GM23248 (cell line): ENCODE results near the gene TIGIT. TPM values are rescaled to one million over a fixed set of nuclear protein-coding genes. Genes with fewer than 3 reads are reported as not detected.

Experiments
- DNase-seq: peaks from one replicate; pipeline ENCODE4 v3.0.0-alpha.2; 2015
- H2AFZ ChIP-seq: fragments of 200-600 bp; sonication (generic); 2 replicates; pipeline ENCODE4 v1.6.1; 2016; ENCODE audit warnings: antibody characterized with exemption
- H3F3A ChIP-seq: fragments of 200-600 bp; sonication (generic); 2 replicates; pipeline ENCODE4 v1.6.1; 2016; ENCODE audit warnings: mild to moderate bottlenecking, antibody characterized with exemption, mixed run types; ENCODE audit not compliant: insufficient read depth
- H3K27ac ChIP-seq: fragments of 200-600 bp; sonication (generic); 2 replicates; pipeline ENCODE4 v1.5.1; 2016; ENCODE audit warnings: mild to moderate bottlenecking
- H3K27me3 ChIP-seq: fragments of 200-600 bp; sonication (generic); replicated peaks from 2 replicates; pipeline ENCODE4 v1.6.1; 2016; ENCODE audit warnings: mild to moderate bottlenecking; ENCODE audit not compliant: insufficient read depth
- H3K36me3 ChIP-seq: fragments of 200-600 bp; sonication (generic); 2 replicates; pipeline ENCODE4 v1.6.1; 2016; ENCODE audit warnings: low read depth, mild to moderate bottlenecking
- H3K4me1 ChIP-seq: fragments of 200-600 bp; sonication (generic); 2 replicates; pipeline ENCODE4 v1.6.1; 2016; ENCODE audit warnings: mild to moderate bottlenecking; ENCODE audit not compliant: insufficient read depth
- H3K4me2 ChIP-seq: fragments of 200-600 bp; sonication (generic); one replicate; pipeline ENCODE4 v1.6.1; 2016; ENCODE audit warnings: mild to moderate bottlenecking; ENCODE audit not compliant: unreplicated experiment
- H3K4me3 ChIP-seq: fragments of 200-600 bp; sonication (generic); 2 replicates; pipeline ENCODE4 v1.5.1; 2016; ENCODE audit warnings: mild to moderate bottlenecking
- H3K79me2 ChIP-seq: fragments of 200-600 bp; sonication (generic); 2 replicates; pipeline ENCODE4 v1.6.1; 2016; ENCODE audit warnings: mild to moderate bottlenecking; ENCODE audit not compliant: insufficient read depth
- H3K9ac ChIP-seq: fragments of 200-600 bp; sonication (generic); 2 replicates; pipeline ENCODE4 v1.6.1; 2016; ENCODE audit warnings: mild to moderate bottlenecking
- H3K9me2 ChIP-seq: fragments of 200-600 bp; sonication (generic); 2 replicates; pipeline ENCODE4 v1.6.1; 2016; ENCODE audit warnings: mixed run types, mild to moderate bottlenecking, moderate library complexity; ENCODE audit not compliant: insufficient read depth
- H3K9me3 ChIP-seq: fragments of 200-600 bp; sonication (generic); one replicate; pipeline ENCODE4 v1.6.1; 2017; ENCODE audit warnings: low read depth
- H4K20me1 ChIP-seq: fragments of 200-600 bp; sonication (generic); 2 replicates; pipeline ENCODE4 v1.6.0; 2016; ENCODE audit not compliant: insufficient read depth
- EZH2 ChIP-seq: fragments of 200-600 bp; sonication (generic); IDR thresholded peaks from 2 replicates; pipeline ENCODE4 v1.6.1; 2018; ENCODE audit warnings: antibody characterized with exemption, mild to moderate bottlenecking; ENCODE audit not compliant: insufficient read depth, poor library complexity, severe bottlenecking
- EZH2phosphoT487 ChIP-seq: fragments of 200-600 bp; sonication (generic); IDR thresholded peaks from 2 replicates; pipeline ENCODE4 v1.6.1; 2018; ENCODE audit warnings: antibody characterized with exemption, moderate library complexity, mild to moderate bottlenecking, low read depth; ENCODE audit not compliant: insufficient read depth
- WGBS, 2 experiments: methylation state at CpG; one replicate each; pipeline ENCODE4 v1.1.6; 2015 to 2017; ENCODE audit warnings: low lambda C conversion rate in 2 of 2, low coverage in 1 of 2; ENCODE audit errors: missing lambda C conversion rate in 2 of 2; 5-methylcytosine and 5-hydroxymethylcytosine counted together
- in situ Hi-C: fragments of 300-500 bp; cut with MboI; formaldehyde crosslinking; loops from 2 replicates; pipeline ENCODE4 v1.15.0; 2020
- polyA plus RNA-seq: library from polyadenylated mRNA; unstranded; fragments of >200 nt; fragmentation: Nextera tagmentation; extraction: Ambion mirVana; gene quantifications from 2 replicates; pipeline ENCODE4 v1.2.1, GENCODE V29; 2016
- total RNA-seq: library from RNA; depleted of rRNA; stranded (reverse); fragments of >200 nt; shearing (Covaris generic); gene quantifications from 2 replicates; pipeline ENCODE4 v1.2.3, GENCODE V29; 2014

The TIGIT gene
- total and polyA plus RNA-seq, 2 experiments from 2014 or later: not detected

GRCh38 chr3:114313426-114313825 lies 19.6 kb downstream of the TIGIT start:
- no peaks in the 10 kb centered on the region for H4K20me1 ChIP-seq
- no peaks in the 10 kb centered on the region for H3K79me2 ChIP-seq
- H2AFZ ChIP-seq: no peak overlapping the region
- no peaks in the 10 kb centered on the region for H3K9me3 ChIP-seq
- H3K36me3 ChIP-seq: no peaks in the 10 kb centered on the region
- in situ Hi-C loops: no loop called here
- 96 to 100% methylated on average over 2 of the region's 2 CpGs for WGBS, 2 experiments
- no peak overlapping the region for H3K9ac ChIP-seq
- H3F3A ChIP-seq: no peaks in the 10 kb centered on the region
- no peak overlapping the region for H3K27ac ChIP-seq
- TF ChIP-seq EZH2phosphoT487 (no peak), EZH2 (no peak)
- H3K4me2 ChIP-seq: no peak overlapping the region
- no peaks in the 10 kb centered on the region for H3K9me2 ChIP-seq
- H3K27me3 ChIP-seq: no peaks in the 10 kb centered on the region
- H3K4me1 ChIP-seq: no peaks in the 10 kb centered on the region
- DNase-seq: no peak
- no peak overlapping the region for H3K4me3 ChIP-seq

GRCh38 chr3:114314282-114314681 lies 20.5 kb downstream of the TIGIT start:
- no peaks in the 10 kb centered on the region for H3K9me2 ChIP-seq
- no peak overlapping the region for H3K9ac ChIP-seq
- no peak overlapping the region for H3K4me3 ChIP-seq
- H3K27ac ChIP-seq: no peak overlapping the region
- H3F3A ChIP-seq: no peaks in the 10 kb centered on the region
- H3K4me2 ChIP-seq: no peak overlapping the region
- no peaks in the 10 kb centered on the region for H3K79me2 ChIP-seq
- WGBS, 2 experiments: 91 to 95% methylated on average over 2 of the region's 2 CpGs
- no peaks in the 10 kb centered on the region for H3K36me3 ChIP-seq
- H3K27me3 ChIP-seq: no peaks in the 10 kb centered on the region
- in situ Hi-C loops: no loop called here
- H4K20me1 ChIP-seq: no peaks in the 10 kb centered on the region
- H3K9me3 ChIP-seq: no peaks in the 10 kb centered on the region
- no peaks in the 10 kb centered on the region for H3K4me1 ChIP-seq
- DNase-seq: no peak
- no peak for TF ChIP-seq EZH2phosphoT487
- no peak for TF ChIP-seq EZH2
- no peak overlapping the region for H2AFZ ChIP-seq

GRCh38 chr3:114318295-114318694 lies 24.5 kb downstream of the TIGIT start:
- Histone ChIP-seq H3K27me3 (no peaks in the 10 kb centered on the region), H3K4me2 (no peak overlapping the region), H3K4me1 (no peaks in the 10 kb centered on the region), H3K9me3 (no peaks in the 10 kb centered on the region), H3K27ac (no peak overlapping the region), H3K79me2 (no peaks in the 10 kb centered on the region), H4K20me1 (no peaks in the 10 kb centered on the region), H3K9me2 (no peaks in the 10 kb centered on the region), H3K4me3 (no peak overlapping the region), H3K9ac (no peak overlapping the region), H3K36me3 (no peaks in the 10 kb centered on the region), H2AFZ (no peak overlapping the region), H3F3A (no peaks in the 10 kb centered on the region)
- 79 to 80% methylated on average over 5 of the region's 5 CpGs for WGBS, 2 experiments
- in situ Hi-C loops: no loop called here
- DNase-seq: no peak
- TF ChIP-seq EZH2phosphoT487: no peak
- TF ChIP-seq EZH2: no peak

- H3K4me1 ChIP-seq: no peaks in the 10 kb centered on the region
- H3K36me3 ChIP-seq: no peaks in the 10 kb centered on the region
- WGBS, 2 experiments: 64 to 74% methylated on average over 4 of the region's 4 CpGs
- no peak for TF ChIP-seq EZH2phosphoT487
- TF ChIP-seq EZH2: no peak
- no peaks in the 10 kb centered on the region for H3F3A ChIP-seq
- no peak overlapping the region for H3K4me3 ChIP-seq
- no peak overlapping the region for H3K9ac ChIP-seq
- H3K27ac ChIP-seq: no peak overlapping the region
- H3K4me2 ChIP-seq: no peak overlapping the region
- H3K9me3 ChIP-seq: no peaks in the 10 kb centered on the region
- peak; percentile 38 for DNase-seq
- no peaks in the 10 kb centered on the region for H4K20me1 ChIP-seq
- H3K79me2 ChIP-seq: no peaks in the 10 kb centered on the region
- no peak overlapping the region for H2AFZ ChIP-seq
- H3K27me3 ChIP-seq: no peaks in the 10 kb centered on the region
- no peaks in the 10 kb centered on the region for H3K9me2 ChIP-seq
- in situ Hi-C loops: no loop called here
These were observed 25.6 kb downstream of the TIGIT start for GRCh38 chr3:114319453-114319852.

GRCh38 chr3:114320246-114320645 lies 26.4 kb downstream of the TIGIT start:
- no peak for TF ChIP-seq EZH2phosphoT487
- no peak for TF ChIP-seq EZH2
- WGBS, 2 experiments: 0 to 6% methylated on average over 1 of the region's 1 CpG
- Histone ChIP-seq H3K36me3 (no peaks in the 10 kb centered on the region), H3K27me3 (no peaks in the 10 kb centered on the region), H3K4me1 (no peaks in the 10 kb centered on the region), H3K9me3 (no peaks in the 10 kb centered on the region), H4K20me1 (no peaks in the 10 kb centered on the region), H3K4me2 (no peak overlapping the region), H3F3A (no peaks in the 10 kb centered on the region), H3K9me2 (no peaks in the 10 kb centered on the region), H3K4me3 (no peak overlapping the region), H3K27ac (no peak overlapping the region), H3K9ac (no peak overlapping the region), H3K79me2 (no peaks in the 10 kb centered on the region), H2AFZ (no peak overlapping the region)
- DNase-seq: peak; percentile 21
- in situ Hi-C loops: no loop called here
